HG03196 (cell line): ENCODE measurements around the gene PLAAT5.

Experiments
- ATAC-seq: cut with Tn5 transposase; IDR thresholded peaks from one replicate; pipeline ENCODE4 v1.9.1; 2021; ENCODE audit not compliant: unreplicated experiment

PLAAT5 gene

DNA sequence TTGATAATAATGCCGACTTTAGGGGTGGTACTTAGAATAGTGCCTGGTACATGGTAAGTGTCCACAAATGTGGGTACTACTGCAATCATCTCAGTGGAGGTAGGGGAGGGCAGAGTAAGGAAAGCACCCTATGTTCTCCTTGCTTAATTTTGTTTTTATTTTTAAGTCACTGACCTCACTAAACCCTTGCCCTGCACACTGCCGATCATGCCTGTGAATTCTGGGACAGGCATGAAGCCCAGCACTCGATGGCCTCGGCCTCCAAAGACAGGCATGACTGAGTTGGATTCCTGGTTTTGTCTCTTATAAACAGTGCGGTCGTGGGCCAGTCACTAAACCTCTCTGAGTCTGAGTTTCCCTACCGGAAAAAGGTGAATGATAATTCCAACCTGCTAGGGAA, 21.8 kb upstream of the PLAAT5 start:
- ATAC-seq, result no peak

DNA sequence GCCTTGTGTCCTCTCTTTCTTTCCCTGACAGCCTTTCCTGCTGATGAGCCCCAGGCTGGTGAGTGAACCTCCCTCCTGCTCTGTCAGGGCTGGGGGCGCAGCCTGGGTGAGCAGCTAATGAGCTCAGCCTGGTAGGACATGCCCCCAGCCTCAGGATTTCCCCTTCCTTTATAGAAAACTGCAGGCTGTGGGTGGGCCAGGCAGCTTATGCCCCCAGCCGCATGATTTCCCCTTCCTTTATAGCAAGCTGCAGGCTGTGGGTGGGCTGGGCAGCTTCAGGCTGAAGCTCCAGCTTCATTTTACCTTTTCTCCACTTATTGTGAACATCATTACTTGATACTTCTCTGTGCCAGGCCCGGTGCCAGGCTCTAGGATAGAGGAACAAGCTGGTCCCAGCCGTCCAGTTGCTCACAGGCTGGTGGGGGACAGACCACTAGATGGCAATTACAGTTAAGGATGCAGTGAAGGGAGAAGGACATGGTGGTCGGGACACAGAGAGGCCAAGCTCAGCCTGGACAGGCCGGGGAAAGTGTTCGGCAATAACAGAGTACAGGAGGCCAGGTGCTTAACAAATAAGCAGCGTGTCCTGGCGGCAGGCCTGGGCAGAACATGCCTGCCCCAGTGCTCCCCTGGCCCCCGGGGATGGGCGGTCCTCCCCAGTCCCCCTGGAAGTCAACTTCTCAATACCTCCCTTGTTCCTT, 20.2 kb upstream of the PLAAT5 start:
- ATAC-seq, result no peak

DNA sequence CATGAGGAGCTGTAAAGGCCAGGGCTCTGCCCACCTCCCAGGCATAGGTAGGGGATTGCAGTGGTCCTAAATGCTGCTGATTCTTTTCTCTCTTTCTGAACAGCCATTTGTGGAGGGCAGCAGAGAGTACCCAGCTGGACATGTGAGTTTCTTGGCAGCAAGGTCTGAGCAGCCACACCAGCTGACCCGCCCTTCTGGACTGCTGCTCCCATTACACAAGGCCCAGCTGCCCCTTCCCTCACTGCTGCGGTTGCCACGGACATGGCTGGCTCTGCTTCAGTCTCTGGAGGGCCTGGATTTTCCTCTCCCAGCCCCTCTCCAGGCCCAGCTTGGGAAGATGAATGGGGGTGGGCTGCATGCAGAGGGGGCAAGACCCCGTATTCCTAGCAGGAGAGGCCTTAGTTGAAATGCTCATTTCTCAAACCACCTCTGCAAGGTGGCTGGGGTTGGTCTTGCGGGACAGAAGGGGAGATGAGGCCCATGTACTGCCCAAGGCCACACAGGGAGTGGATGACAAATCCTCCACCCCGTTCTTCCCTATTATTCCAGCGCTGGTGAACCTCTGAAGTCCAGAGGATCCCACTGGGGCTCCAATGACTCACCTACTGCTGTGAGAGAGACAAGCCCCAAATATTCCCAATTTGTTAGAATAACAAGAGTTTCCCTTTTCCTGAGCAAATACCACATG, 19.5 kb upstream of the PLAAT5 start:
- no peak for ATAC-seq

DNA sequence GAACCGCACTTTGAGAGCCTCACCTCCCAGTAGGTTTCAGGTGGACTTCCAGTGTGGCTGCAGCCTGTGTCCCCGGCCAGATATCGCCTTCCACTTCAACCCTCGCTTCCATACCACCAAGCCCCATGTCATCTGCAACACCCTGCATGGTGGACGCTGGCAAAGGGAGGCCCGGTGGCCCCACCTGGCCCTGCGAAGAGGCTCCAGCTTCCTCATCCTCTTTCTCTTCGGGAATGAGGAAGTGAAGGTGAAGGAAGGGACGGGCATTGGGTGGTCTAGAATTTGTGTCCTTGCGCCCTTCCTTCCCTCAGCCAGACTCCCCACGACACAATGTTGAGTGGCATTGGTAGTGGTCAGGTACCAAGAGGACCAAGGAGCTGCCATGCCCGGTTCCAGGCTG, 17.8 kb upstream of the PLAAT5 start:
- no peak for ATAC-seq

DNA sequence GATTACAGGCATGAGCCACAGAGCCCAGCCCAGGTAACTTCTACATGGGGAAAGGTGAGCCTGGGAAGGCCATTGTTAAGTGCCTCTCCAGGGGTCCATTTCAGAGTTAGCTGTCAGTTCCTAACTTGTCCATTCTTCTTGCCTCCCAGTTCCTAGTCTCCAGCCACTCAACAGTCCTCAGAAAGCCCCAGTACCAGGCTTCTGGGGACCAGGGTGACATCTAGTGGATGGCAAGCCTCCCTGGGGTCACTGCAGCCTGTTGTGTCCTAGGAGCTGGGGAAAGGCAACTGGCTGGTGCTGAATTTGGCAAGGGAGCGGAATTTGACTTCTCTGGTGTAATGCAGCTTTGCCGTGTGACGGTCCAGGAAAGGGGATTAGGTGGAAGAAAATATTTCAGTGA, 17.0 kb upstream of the PLAAT5 start:
- no peak for ATAC-seq

DNA sequence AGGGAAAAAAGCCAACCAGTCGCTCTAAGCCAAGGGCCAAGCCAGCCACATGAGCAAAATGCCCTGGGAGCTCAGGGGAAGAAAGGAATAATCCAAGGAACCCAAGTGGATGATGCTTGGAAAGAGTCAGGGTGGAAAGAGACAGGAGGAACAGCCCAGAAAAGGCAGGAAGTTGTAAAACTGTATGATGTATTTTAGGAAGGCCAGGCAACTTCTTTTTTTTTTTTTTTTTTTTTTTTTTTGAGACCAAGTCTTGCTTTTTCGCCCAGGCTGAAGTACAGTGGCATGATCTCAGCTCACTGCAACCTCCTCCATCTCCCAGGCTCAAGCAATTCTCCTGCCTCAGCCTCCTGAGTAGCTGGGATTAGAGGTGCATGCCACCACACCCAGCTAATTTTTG, 16.5 kb upstream of the PLAAT5 start:
- no peak for ATAC-seq

DNA sequence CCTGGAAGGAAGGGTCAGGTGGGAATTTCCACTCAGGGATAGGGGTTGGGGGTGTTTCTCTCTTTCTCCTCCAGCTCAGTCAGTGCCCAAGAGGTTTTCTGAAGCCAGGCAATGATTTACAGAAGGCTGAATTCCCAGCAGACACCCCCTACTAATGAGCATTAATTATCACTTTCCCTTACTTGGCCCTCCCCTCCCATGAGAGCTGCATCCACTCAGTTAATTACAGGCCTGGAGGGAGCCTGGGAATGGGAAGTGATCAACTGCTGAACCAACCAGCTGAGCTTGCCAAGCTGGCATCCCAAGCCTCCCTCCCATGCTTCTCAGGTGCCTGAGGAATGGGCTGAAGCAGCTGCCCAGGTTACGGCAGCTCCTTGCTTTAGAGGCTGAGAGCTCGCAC, 15.9 kb upstream of the PLAAT5 start:
- ATAC-seq, result no peak

DNA sequence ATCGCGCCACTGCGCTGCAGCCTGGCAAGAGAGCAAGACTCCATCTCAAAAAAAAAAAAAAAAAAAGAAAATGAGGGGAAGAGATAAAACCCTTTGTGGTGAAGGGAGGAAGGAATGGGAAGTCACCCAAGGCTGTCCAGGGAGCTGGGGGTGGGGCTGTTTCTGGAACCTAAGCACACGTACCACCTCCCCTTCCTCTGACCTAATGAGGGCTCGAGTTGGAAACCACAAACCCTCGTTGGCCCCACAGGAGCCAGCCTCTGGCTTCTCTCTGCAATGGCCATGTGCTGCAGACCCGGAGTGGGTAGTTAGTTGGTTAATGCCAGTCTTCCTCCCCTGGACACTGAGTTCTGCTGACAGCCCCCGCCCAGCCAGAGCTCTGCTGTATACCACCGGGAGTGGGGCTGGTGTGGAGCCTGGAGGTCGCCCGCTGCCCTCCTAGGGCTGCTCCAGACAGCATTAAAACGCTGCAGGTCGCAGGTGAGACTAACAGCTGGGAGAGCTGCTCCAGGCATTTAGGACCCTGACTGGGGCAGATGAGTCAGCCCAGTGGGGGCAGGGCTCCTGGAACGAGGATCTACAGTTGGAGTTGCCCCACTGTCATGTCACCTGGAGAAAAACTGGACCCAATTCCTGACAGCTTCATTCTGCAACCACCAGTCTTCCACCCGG, 15.0 kb upstream of the PLAAT5 start, which contains the start of gene LGALS12:
Gene LGALS12, plus strand, starts transcription at position 228 of the 672 bp plus-strand sequence. Its CDS starts 375 bp downstream, at position 603.
- ATAC-seq, result no peak

DNA sequence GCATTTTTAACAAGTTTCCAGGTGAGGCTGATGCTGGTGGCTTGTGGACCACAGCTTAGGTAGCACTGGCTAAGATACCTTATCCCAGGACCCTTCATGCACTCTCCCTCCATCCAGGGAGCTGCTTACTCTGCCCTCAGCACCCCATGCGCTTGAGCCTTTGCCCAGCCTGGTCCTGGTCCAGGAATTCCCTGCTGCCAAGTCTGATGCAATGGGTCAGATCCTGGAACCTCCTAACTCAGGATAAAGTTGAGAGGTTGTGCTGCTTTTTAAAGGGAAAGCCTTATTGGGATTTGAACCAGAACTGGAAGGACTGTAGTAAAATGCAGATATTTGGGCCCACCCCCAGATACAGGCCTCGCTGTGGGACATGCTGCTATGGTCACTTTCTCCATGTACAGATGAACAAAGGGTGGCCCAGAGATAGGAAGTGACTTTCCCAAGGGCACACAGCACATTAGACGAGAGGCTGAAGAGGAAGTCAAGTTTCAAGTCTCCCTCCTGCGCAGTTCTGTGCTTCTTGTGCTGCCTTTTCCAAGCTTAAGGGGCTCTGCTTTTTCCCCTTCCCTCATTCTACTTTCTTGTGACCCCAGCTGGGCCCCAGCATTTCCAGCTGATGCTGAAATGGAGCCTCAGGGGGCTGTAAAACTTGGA, 14.1 kb upstream of the PLAAT5 start:
- no peak for ATAC-seq

DNA sequence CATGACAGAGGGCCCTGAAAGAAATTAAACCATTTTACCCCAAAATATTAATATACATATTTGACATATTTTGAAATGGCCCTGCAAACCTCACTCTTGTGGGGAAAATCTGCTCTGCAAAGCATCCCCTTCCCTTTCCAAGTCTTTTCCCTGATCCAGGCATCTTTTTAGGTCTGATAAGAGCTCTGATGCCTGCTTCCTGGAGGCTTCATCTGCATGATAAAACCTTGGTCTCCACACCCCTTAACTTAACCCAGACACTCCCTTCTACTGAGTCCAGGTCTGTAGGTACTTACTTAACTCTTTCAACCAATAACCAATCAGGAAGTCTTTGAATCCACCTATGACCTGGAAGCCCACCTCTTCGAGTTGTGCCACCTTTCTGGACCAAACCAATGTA, 13.1 kb upstream of the PLAAT5 start:
- no peak for ATAC-seq

DNA sequence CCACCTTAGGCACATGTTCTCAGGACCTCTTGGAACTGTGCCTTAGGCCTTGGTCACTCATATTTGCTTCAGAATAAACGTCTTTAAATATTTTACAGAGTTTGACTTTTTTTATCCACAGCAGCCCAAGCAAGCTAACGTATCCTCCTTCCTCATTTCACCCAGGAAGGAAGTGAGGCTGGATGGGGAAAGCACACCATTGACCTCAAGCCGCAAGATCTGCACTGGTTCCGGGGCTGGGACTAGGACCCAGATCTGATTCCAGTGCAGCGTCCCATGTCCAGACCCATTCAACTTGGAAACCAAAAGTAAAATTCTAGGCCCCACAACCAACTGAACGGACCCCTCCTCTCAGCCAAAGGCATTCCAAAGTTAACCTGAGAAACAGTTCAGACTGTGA, 12.5 kb upstream of the PLAAT5 start:
- ATAC-seq, result no peak

DNA sequence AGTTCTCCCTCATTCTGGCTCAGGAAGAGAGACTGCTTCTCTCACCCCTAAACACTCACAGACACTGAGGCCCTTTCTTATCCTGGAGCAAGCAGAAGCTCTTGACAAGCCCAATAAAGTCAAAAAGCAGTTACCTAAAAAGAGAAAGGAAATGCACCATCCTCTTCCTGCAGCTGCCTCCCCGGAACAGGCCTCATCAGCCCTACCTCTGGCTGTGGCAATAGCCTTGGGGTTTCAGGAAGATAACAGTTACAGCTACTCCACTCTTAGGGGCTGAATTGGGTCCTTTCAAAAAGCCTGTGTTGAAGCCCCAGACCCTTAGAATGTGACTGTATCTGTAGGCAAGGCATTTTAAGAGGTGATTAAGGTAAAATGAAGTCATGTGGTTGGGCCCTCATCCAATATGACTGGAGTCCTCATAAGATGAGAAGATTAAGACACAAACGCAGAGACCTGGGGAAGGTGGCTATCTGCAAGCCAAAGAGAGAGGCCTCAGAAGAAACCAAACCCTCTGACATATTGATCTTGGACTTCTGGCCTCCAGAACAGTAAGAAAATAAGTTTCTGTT, 11.4 kb upstream of the PLAAT5 start:
- no peak for ATAC-seq

DNA sequence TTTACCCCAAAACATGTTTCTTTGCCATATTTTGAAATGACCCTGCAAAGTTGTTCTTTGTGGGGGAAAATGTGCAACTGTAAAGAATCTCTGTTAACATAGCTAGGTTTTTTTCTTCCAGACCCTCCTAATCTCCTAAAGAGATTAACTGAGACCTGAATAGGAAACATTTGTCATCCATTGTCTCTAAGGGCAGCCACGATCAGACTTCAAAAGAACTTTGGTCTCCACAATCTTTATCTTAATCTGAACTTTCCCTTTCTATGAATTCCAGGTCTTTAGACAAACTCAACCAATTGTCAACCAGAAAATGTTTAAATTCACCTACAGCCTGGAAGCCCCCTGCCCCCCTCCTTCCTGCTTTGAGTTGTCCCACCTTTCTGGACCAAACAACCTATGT, 10.3 kb upstream of the PLAAT5 start:
- ATAC-seq, result no peak

DNA sequence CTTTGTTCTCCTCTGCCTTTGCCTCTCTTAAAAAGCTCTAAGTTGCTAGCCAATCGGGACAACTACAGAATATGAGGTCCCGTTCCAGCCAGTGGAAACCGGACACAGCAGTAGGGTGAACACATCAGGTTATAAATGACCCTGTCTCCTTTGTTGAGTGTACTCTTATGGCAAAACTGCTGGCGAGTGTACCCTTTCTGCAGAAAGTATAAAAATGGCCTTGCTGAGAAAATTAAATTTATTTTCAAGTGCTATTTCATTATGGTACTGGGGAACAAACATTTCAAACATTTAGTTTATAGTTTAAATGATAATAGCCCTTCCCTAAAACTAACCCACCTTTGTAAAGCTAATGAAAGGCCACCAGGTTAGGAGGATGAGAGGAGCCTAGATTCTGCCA, 8.9 kb upstream of the PLAAT5 start:
- ATAC-seq, result no peak

DNA sequence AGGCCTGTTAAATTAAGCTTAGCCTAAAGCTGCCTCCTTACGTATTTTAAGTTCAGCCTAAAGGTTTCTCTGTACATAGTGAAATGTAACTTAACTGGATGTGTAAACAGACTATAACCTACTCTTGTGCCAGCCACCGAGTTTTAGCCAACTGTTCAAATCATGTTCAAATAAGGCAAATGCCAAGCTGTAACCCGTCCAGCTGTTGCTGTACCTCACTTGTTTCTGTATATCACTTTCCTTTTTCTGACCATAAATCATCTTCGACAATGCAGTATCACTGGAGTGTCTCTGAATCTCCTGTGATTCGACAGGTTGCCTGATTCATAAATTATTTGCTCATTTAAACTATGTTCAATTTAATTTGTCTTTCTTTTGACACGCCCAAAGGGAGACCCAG, 4.0 kb upstream of the PLAAT5 start:
- ATAC-seq, result no peak

DNA sequence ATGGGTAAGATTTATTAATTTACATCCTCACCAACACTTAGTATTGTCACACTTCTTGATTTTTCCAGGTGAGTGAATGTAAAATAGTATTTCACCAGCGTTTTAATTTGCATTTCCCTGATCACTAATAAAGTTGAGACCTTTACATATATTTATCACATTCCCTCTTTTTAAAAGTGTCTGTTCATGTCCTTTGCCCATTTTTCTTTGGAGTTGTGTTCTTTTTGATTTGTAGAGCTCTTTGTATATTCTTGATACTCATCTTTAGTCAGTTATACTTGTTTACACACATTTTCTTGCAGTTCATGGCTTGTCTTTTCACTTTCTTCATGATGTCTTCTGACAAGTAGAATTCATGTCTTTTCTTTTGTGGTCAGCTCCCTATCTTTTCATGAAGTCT, 2.2 kb upstream of the PLAAT5 start:
- no peak for ATAC-seq

DNA sequence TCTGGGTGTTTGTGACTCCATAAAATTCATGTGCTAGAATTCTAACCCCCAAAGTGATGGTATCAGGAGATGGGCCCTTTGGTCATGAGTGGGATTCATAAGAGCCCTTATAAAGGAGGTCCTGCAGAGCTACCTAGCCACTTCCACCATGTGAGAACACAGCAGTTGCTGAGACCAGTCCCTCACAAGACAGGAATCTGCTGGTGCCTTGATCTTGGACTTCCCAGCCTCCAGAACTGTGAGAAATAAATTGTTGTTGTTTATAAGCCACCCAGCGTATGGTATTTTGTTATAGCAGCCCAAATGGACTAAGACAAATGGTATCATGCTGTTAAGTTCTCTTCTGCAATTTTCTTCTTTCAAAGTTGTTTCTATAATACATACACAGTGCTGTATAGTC, 1.5 kb upstream of the PLAAT5 start:
- no peak for ATAC-seq

DNA sequence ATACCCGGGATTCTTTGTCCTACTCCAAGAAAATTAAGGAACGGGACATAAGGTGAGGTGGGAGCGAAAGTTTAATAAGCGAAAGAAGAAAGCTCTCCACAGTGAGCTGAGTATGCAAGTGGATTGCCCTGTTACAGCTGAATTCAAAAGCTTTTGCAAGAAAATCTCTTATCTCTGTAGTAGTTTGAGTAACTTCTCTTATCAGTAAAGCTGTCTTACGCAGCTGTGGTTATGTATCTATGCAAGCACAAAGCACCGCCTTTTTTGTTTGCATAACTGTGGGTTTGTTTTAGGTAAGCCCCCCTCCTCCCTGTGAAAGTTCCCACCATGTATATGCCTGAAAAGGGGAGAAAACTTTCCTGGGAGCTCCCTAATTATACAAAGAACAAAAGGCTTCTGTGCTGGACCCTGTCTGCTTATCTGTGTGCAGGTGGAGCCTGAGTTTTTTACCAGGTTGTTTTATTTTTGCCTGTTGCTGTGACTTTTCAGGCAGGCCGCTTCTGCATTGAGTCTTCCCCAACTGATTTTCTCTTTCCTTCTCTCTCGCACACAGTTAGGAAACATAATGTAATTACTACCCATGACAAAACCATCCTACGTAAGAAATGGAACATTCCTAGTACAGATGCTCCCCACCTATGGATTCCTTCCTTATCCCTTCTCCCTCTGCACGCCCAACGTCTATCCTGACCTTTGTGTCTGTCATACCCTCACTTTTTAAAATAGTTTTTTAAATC, 837 bp upstream of the PLAAT5 start:
- no peak for ATAC-seq

DNA sequence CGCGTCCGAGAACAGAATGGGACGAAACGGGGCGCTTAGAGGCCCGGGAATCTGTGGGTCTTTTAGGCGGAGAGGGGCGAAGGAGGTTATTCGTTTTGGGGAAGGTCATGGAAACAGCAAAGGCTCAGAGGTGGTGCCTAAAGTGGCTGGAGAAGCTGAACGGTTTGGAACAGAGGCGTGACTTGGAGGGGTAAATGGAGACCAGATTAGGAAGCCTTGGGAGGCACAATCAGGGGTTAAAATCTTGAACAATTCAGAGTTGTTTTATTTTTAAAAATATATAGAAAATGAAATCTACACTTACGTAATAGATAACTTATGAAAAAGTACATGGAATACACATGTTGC, 247 bp upstream of the PLAAT5 start:
- ATAC-seq, result no peak

DNA sequence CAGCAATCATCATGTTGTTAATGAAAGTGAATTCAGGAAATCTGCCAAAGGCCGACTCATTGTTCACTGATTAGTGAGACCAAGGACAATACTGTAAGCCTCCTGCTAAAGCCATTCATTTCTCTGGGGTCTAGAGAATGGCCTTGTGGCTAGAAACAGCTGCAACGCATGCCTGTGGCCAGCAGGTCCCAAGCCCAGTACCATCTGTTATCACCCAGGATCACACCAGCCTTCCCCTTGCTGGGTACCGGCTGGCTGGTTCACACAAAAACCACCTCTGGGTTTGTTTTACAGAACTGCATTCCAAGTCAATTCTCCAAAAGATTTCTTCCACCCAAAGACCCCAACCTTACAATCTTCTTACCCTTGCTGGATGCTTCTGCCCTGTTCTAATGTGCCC, 1.1 kb downstream of the PLAAT5 start:
- ATAC-seq, result no peak

DNA sequence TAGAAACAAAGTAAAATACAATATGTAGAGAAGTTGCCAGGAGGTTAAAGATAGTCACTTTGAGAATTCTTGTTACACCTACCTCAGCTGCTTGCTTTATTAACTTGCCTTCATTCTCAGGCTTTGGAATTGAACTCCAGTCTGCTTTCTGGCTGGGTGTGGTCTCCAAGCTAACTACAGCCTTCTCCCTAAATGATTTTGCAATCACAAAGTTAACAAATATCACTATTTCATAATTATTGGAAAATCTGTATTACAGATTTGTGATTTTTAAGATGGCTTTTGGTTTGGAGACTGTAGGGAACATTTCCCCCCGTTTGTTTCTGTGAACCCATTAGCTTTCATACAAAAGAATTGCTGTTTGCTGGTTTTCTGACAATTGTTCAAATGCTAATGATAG, 2.2 kb downstream of the PLAAT5 start:
- ATAC-seq, result no peak
